HL-60 (cell line): ENCODE data around the gene EDEM1.

Experiments
- CTCF ChIP-seq: IDR thresholded peaks from one replicate; pipeline ENCODE4 v1.5.1; 2011; ENCODE audit warnings: low read length, control low read depth, inconsistent platforms; ENCODE audit not compliant: insufficient read depth
- POLR2AphosphoS5 ChIP-seq: IDR thresholded peaks from 2 replicates; pipeline ENCODE4 v1.6.1; 2012; ENCODE audit warnings: low read depth
- REST ChIP-seq: IDR thresholded peaks from 2 replicates; pipeline ENCODE4 v1.6.1; 2012; ENCODE audit warnings: low read depth; ENCODE audit not compliant: insufficient replicate concordance

GRCh38 chr3:5262507-5262906 is 75.0 kb downstream of the EDEM1 start:
- TF ChIP-seq CTCF (no peak), REST (no peak), POLR2AphosphoS5 (no peak)
